Activated CD8-positive, alpha-beta memory T cell treated with anti-CD3 and anti-CD28 coated beads, Interleukin-2, amount 50 U/mL, for 48 hours (primary cell): Measurements from ENCODE around the gene EFEMP2.
A peak's percentile ranks its signal among the peaks of the same experiment; 100 is the strongest.

ENCODE experiments used
- DNase-seq: peaks from one replicate; pipeline ENCODE4 v3.0.0-alpha.2; 2020

Gene EFEMP2

GRCh38 chr11:65872586-65873317 lies at the start of gene EFEMP2:
Gene EFEMP2 (minus strand): TSS chr11:65872800. CDS start chr11:65872354, 446 bp downstream.
- no peak for DNase-seq

- no peak for DNase-seq
These were observed 49.3 kb upstream of the EFEMP2 start for GRCh38 chr11:65921876-65922275.

GRCh38 chr11:65921033-65921555 lies 48.5 kb upstream of the EFEMP2 start:
- DNase-seq: no peak

DNA sequence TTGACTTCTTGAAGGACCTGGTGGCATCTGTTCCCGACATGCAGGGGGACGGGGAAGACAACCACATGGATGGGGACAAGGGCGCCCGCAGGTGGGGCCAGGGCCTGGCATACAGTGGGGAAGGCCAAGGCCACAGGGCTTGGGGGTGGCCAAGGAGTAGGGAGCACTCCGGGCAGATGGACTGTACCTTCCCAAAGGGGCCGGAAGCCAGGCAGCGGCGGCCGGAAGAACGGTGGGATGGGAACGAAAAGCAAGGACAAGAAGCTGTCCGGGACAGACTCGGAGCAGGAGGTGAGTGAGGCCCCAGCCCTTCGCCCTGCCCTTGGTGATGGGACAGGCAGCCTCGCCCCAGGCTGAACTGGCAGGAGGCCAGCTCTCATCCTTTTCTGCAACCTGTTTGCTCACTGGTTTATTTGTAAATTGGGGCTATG lies 47.8 kb upstream of the EFEMP2 start:
- DNase-seq: no peak

DNA sequence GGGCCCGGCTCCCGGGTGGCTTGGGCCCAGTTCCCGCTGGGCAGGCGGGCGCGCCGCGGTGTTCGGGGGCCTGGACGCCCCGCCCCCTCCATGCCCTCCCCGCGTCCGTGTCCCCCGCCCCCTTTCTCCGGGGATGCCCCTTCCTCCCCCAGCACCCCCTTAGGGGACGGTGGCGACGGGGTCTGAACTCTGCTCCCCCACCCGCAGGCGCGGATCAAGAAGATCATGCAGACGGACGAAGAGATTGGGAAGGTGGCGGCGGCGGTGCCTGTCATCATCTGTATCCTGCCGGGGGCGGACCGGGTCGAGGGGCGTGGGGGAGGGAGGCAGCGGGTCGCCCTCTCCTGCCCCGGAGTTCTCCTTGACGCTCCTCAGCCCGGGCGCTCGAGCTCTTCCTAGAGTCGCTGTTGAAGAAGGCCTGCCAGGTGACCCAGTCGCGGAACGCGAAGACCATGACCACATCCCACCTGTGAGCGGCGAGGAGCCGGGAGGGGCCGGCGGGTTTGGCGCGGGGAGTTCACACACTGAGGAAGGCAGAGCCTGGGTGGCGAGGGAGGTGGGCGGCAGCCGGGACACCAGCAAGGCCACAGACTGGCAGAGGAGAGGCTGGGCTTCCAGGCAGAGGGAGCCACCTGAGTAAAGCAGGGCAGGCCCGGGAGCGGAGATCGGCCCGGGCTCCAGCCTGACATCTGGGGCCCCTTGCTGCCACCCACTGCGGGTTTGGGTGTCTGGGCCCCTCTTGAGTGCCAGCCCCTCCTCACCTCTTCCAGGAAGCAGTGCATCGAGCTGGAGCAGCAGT lies 47.2 kb upstream of the EFEMP2 start:
- DNase-seq: peak; percentile 81

GRCh38 chr11:65919141-65919572 lies 46.6 kb upstream of the EFEMP2 start, which contains the start of gene DRAP1:
Gene DRAP1 (plus strand): TSS chr11:65919426. CDS start chr11:65919502, 76 bp downstream.
- peak; percentile 99 for DNase-seq

- no peak for DNase-seq
These were observed 45.9 kb upstream of the EFEMP2 start, which contains the start of gene C11orf68 for GRCh38 chr11:65918211-65919140. Gene C11orf68 (minus strand): TSS chr11:65919062. CDS start chr11:65919031, 31 bp downstream.

DNA sequence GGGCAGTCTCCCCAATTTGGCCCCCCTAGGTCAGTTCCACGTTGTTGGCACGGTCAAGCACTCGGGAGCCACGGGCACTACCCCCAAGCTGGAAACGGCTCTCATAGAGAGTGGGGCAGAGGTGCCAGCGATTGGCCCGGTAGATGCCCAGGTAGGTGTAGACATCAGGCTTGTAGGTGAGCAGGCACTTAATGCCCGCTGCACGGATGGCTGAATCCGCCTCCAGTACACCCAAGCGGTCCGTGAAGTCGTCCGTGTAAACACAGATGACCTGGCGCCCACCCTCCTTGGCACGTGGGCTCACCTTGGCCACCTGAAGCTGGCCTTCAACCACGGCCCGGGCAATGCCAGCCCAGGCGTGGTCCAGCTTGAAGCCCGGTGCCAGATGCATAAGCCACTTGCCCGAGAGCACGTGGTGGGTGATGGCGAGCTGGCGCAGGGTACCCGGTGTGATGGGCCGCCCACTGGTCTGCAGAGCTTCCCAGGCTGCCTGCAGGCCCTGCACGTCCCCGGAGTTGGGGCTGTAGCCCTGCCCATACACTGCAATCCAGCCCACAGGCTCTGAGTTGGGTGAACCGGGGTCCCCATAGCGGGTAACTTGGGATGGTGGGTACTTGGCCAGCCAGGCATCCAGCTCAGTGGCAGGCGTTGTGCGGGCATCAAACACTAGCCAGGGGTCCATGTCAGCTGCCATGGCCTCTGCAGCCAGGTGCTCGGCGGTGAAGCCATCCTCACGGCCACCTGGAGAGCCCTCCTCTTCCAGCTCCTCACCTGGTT lies 45.0 kb upstream of the EFEMP2 start:
- DNase-seq: no peak

DNA sequence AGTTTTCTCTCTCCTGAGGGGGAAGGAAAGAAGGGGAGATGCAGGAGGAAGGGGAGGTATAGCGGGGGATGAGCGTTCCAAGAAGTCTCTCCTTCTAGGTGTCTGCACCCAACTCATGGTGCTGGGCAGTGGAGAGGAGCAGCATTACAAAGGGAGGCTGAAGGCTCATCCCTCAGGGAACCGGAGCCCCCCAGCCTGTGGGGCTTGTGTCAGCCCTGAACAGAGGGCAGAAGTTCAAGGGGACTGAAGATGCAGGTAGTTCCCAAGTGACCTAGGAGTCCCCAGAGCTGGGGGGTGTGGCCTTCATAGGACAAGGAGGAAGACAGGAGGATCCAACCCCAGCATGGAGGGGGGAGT lies 44.5 kb upstream of the EFEMP2 start:
- no peak for DNase-seq

DNA sequence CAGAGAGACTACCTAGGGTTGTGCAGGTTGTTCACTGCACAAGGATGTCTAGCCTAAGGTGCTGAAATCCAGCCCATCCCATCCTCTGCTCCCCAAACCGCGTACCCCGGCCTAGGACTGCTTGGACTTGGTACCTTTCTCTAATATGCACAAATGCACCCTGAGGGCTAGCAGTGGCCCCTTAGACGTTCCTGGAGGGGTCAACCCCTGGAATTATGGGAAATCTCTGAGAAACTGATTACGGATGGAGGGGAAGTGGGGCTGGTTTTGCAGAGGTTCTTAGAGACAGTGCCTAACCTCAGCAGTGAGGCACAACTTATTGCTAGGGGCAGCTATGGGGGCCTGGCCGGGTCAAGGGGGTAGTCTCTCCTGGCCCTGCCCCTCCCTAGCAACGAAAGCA lies 43.8 kb upstream of the EFEMP2 start:
- no peak for DNase-seq

- no peak for DNase-seq
These were observed 43.2 kb upstream of the EFEMP2 start for GRCh38 chr11:65915821-65916251.

GRCh38 chr11:65915101-65915820 lies 42.7 kb upstream of the EFEMP2 start:
- no peak for DNase-seq

GRCh38 chr11:65912845-65913244 lies 40.2 kb upstream of the EFEMP2 start:
- no peak for DNase-seq

DNA sequence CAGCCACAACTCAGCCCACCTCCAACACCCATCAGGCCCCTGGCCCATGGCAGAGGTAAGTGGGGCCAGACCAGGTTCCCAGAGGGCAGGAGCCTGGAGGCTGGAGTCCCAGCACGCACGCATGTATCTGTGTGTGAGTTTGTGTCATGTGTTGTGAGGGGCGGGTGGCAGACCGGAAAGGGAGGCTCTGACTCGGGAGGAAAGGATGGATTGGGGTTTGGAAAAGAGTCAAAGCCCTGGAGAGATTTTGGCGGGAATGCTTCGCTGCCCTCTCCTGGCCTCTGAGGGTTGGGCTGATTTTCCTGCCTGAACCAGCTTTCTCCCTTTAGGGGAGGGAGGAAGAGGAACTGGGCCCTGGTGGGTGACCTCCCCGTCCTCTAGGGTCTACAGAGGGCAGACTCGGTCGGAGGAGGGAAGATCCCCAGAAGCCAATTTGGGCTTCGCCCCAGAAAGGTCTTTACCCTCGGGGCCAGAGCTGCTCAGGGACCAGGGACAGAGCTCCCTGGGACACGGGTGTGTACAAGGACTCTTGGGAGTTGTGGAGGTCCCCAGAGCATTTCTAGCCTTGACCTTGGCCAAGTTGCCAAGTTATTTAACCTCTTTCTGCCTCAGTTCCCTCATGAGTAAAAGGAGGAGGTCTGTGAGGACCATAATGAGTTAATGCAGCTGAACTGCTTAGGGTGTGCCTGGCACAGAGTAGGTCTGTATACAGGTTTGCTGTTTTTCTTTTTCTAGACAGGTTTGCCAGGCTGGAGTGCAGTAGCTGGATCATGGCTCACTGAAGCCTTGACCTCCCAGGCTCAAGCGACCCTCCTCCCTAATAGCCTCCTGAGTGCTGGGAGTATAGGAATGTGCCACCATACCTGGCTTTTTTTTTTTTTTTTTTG lies 39.3 kb upstream of the EFEMP2 start:
- no peak for DNase-seq

GRCh38 chr11:65907878-65908277 lies 35.3 kb upstream of the EFEMP2 start:
- DNase-seq: no peak

GRCh38 chr11:65906602-65907001 lies 34.0 kb upstream of the EFEMP2 start:
- no peak for DNase-seq

DNA sequence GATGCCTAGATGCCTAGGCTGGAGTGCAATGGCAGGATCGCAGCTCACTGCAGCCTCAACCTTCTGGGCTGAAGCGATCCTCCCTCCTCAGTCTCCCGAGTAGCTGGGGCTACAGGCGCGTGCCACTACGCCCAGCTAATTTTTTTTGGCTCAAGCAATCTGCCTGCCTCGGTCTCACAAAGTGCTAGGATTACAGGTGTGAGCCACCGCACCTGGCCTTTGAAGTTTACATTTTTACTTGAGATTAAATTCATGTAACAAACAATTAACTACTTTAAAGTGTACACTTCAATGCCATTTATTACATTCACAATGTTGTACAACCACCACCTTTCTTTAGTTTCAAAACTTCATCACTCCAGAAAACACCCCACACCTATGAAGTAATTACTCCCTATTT lies 31.1 kb upstream of the EFEMP2 start:
- no peak for DNase-seq

DNA sequence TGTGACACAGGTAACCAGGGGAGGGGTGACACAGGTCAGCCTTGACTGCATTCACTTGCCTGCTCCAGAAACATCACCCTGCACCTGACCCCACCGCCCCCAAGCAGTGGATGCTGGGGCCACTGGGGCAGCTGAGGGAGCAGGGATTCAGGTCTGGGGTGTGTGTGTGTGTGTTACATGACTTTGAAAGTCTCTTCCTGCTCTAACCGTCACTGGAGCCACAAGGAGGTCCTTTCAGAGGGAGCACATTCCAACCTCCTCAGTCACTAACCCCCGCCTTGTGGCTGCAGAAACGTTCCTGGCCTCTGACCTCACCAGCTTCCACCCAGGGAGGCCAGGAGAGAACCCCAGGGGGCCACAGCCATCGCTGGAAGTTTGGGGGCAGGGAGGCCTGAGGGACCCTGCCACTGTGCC lies 30.5 kb upstream of the EFEMP2 start:
- DNase-seq: no peak

GRCh38 chr11:65900899-65901180 lies 28.2 kb upstream of the EFEMP2 start:
- DNase-seq: no peak
